T-helper 2 cell treated with Interferon-gamma antibody and Interleukin-4, amounts not matched to agents 100 ng/mL and 5 ng/mL, for 36 hours (primary cell): ENCODE results near the gene REEP6. TPM values are rescaled to one million over a fixed set of nuclear protein-coding genes. Genes with fewer than 3 reads are reported as not detected.
"Not testable (repeated sequence)": the region's sequence is repeated elsewhere in the genome, so short reads cannot be mapped to it uniquely, and the experiment has no call there.

Source experiments
- intact Hi-C: fragments of 100-400 bp; cut with micrococcal nuclease; formaldehyde crosslinking; loops from one replicate; pipeline ENCODE4 v1.15.1; 2023
- total RNA-seq: library from RNA; stranded (reverse); gene quantifications from 2 replicates; pipeline ENCODE4 v1.2.3, GENCODE V29; 2022

The REEP6 gene
- total RNA-seq, 1 donor from 2014 or later: 1.7 TPM

DNA sequence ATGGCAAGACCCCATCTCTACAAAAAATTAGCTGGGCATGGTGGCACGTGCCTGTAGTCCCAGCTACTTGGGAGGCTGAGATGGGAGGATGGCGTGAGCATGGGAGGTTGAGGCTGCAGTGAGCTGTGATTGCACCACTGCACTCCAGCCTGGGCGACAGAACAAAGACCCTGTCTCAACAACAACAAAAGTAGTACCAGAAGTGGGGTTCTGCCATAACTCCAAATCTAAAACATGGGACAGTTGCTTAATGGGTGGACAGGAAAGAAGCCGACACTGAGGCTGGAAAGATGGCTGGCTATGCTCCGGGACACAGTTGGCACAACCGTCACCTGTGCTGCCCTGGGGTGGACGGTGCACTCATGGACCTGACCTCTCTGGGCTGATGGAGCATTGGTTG, 44.7 kb downstream of the REEP6 start:
- intact Hi-C loops: not testable (repeated sequence)

DNA sequence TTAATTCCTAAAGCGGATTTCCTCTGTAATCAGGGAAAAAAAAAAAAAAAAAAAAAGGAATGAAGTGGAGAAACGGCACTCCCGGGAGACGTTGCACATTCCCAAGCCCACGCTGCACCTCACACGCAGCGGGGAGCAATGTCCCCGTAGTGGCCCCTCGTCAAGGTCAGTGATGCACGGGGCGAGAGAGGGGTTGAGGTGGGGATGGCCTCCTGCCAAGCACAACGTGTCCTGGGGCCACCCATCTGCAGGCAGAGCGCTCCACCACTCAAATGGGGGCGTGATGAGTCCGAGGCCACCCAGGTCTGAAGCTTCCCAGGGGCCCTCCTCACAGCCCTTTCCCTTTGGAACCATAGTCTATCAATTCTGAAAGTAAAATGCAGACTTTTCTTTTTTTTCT, 48.0 kb downstream of the REEP6 start:
- intact Hi-C loops: no loop called here

DNA sequence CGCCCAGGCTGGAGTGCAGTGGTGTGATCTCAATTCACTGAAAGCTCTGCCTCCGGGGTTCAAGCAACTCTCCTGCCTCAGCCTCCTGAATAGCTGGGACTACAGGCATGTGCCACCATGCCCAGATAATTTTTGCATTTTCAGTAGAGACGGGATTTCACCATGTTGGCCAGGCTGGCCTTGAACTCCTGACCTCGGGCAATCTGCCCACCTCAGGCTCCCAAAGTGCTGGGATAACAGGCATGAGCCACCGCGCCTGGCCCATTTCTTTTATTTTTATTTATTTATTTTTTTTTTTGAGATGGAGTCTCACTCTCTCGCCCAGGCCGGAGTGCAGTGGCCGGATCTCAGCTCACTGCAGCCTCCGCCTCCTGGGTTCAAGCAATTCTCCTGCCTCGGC, 48.8 kb downstream of the REEP6 start:
- intact Hi-C loops: not testable (repeated sequence)

DNA sequence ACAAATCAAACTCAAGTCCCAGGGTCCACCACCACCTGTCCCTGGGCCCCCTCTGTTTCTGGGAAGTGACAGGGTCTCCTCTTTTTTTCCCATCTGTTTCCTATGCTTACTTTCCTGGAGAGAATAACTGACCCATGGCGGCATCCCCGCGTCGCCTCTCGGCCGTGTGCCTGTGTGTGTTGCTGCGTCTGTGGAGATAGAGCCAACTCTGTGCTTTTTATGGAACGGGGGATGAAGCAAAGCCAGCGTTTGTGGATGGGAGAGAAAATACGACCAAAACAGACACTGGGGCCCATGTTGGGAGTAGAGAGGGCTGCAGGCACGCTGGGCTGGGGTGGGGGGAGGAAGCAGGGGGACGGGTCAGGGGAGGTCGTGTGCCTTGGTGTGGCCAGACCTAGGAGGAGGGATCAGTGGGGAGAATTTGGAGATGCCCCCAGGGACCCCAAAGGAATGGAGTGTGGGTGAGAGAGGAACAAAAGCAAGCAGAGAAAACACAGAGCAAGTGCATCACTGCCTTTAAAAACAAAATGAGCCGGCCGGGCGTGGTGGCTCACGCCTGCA, 49.5 kb downstream of the REEP6 start:
- intact Hi-C loops: no loop called here

Other genes starting within 250 kb of the REEP6 start
- 181 and 213 TPM in 2 replicates for gene ATP5F1D, start 249.4 kb upstream of the REEP6 start, total RNA-seq
- gene MIDN, start 242.6 kb upstream of the REEP6 start, total RNA-seq: 64.2 and 66.0 TPM in 2 replicates
- gene CIRBP, start 221.8 kb upstream of the REEP6 start, total RNA-seq: 195 and 200 TPM in 2 replicates
- 57.5 and 57.8 TPM in 2 replicates for gene FAM174C, start 215.7 kb upstream of the REEP6 start, total RNA-seq
- gene EFNA2, start 205.3 kb upstream of the REEP6 start, total RNA-seq: not detected in 2 replicates
- gene NDUFS7, start 107.3 kb upstream of the REEP6 start, total RNA-seq: 92.2 and 97.5 TPM in 2 replicates
- 30.9 TPM in 2 replicates for gene GAMT, start 89.6 kb upstream of the REEP6 start, total RNA-seq
- 239 and 250 TPM in 2 replicates for gene DAZAP1, start 83.6 kb upstream of the REEP6 start, total RNA-seq
- gene RPS15, start 52.8 kb upstream of the REEP6 start, total RNA-seq: 1,282 and 1,301 TPM in 2 replicates
- 0.05 TPM in 2 replicates for gene APC2, start 41.1 kb upstream of the REEP6 start, total RNA-seq
- gene C19orf25, start 12.0 kb upstream of the REEP6 start, total RNA-seq: 42.3 and 43.3 TPM in 2 replicates
- 1.3 and 2.2 TPM in 2 replicates for gene PCSK4, start 831 bp upstream of the REEP6 start, total RNA-seq
- gene ADAMTSL5, start 21.8 kb downstream of the REEP6 start, total RNA-seq: 5.0 and 5.4 TPM in 2 replicates
- gene PLK5, start 32.9 kb downstream of the REEP6 start, total RNA-seq: 0.07 TPM in 1 of 2 replicates, not detected in the other
- gene MEX3D, start 77.1 kb downstream of the REEP6 start, total RNA-seq: 12.0 and 12.1 TPM in 2 replicates
- 107 and 110 TPM in 2 replicates for gene MBD3, start 101.7 kb downstream of the REEP6 start, total RNA-seq
- 159 and 161 TPM in 2 replicates for gene UQCR11, start 114.3 kb downstream of the REEP6 start, total RNA-seq
- gene TCF3, start 161.4 kb downstream of the REEP6 start, total RNA-seq: 88.1 and 88.5 TPM in 2 replicates